H1 (cell line): Measurements from ENCODE around the gene SNX15. TPM values are rescaled to one million over a fixed set of nuclear protein-coding genes. Genes with fewer than 3 reads are reported as not detected.

Source experiments
- CTCF ChIA-PET: fragments of 300-600 bp; sonication (Branson Sonifier 250); formaldehyde crosslinking; loops from one replicate; lab custom pipeline; 2021; ENCODE audit not compliant: partially characterized antibody; lab: Charles Lee
- POLR2A ChIA-PET: fragments of 300-600 bp; sonication (Branson Sonifier 250); formaldehyde crosslinking; loops from one replicate; lab custom pipeline; 2021; ENCODE audit warnings: inconsistent platforms; ENCODE audit not compliant: partially characterized antibody; lab: Charles Lee
- DNase-seq, 2 experiments: peaks; one replicate each; pipeline versions ENCODE4 v3.0.0 to v3.0.0-alpha.2; 2010 to 2022; ENCODE audit warnings: low spot score in 2 of 2, low read depth in 1 of 2, mixed read lengths in 1 of 2
- FAIRE-seq: peaks from 2 replicates; lab custom pipeline; 2011; peaks lifted over from hg19 to GRCh38; lab: Jason Lieb, UNC
- H2AFZ ChIP-seq: 2 replicates; pipeline ENCODE4 v1.8.1; 2012; ENCODE audit warnings: low read length, inconsistent platforms
- H2AK5ac ChIP-seq: 2 replicates; pipeline ENCODE4 v1.6.1; 2013; ENCODE audit warnings: low read depth, low read length
- H2BK120ac ChIP-seq: replicated peaks from 2 replicates; pipeline ENCODE3; 2013; ENCODE audit warnings: low read depth, low read length, inconsistent platforms
- H2BK12ac ChIP-seq: 2 replicates; pipeline ENCODE4 v1.6.1; 2013; ENCODE audit warnings: low read depth, low read length
- H2BK15ac ChIP-seq: 2 replicates; pipeline ENCODE4 v1.6.1; 2013; ENCODE audit warnings: low read length
- H2BK20ac ChIP-seq: 2 replicates; pipeline ENCODE4 v1.6.1; 2013; ENCODE audit warnings: low read length
- H2BK5ac ChIP-seq: 2 replicates; pipeline ENCODE4 v1.6.1; 2013; ENCODE audit warnings: low read depth, low read length
- H3K14ac ChIP-seq: 2 replicates; pipeline ENCODE4 v1.6.1; 2013; ENCODE audit warnings: inconsistent platforms; ENCODE audit not compliant: insufficient read length
- H3K18ac ChIP-seq: 2 replicates; pipeline ENCODE4 v1.6.1; 2013; ENCODE audit warnings: low read length; ENCODE audit errors: extremely low read depth
- H3K23ac ChIP-seq: 2 replicates; pipeline ENCODE4 v1.6.1; 2013; ENCODE audit warnings: inconsistent platforms; ENCODE audit not compliant: insufficient read length
- H3K23me2 ChIP-seq: 2 replicates; pipeline ENCODE4 v1.6.1; 2013; ENCODE audit warnings: low read depth, low read length
- H3K27ac ChIP-seq: 2 replicates; pipeline ENCODE4 v1.6.1; 2011; ENCODE audit warnings: low read depth, low read length, inconsistent platforms
- H3K27me3 ChIP-seq, 4 experiments: replicated peaks in 1 of 4; 1 replicate in 1 of 4; 2 replicates in 3 of 4; pipeline versions ENCODE4 v1.6.1 to v1.8.1; 2011 to 2013; ENCODE audit warnings: low read length in 3 of 4, mild to moderate bottlenecking in 3 of 4, inconsistent platforms in 2 of 4, mixed read lengths in 2 of 4, moderate library complexity in 1 of 4; ENCODE audit not compliant: control insufficient read depth in 3 of 4, insufficient read depth in 3 of 4; ENCODE audit errors: extremely low read depth in 1 of 4
- H3K36me3 ChIP-seq, 4 experiments: 2 replicates each; pipeline versions ENCODE4 v1.6.1 to v1.8.1; 2011 to 2013; ENCODE audit warnings: mild to moderate bottlenecking in 4 of 4, low read length in 3 of 4, moderate library complexity in 2 of 4, control low read depth in 1 of 4, inconsistent platforms in 1 of 4; ENCODE audit not compliant: insufficient read depth in 4 of 4, control insufficient read depth in 2 of 4
- H3K4ac ChIP-seq: replicated peaks from 2 replicates; pipeline ENCODE3; 2013; ENCODE audit warnings: low read length, low read depth, mixed read lengths, inconsistent platforms; ENCODE audit not compliant: insufficient read length
- H3K4me1 ChIP-seq, 4 experiments: replicated peaks in 1 of 4; 1 replicate in 1 of 4; 2 replicates in 3 of 4; pipeline versions ENCODE4 v1.6.1 to v1.8.1; 2011 to 2013; ENCODE audit warnings: low read length in 3 of 4, inconsistent platforms in 2 of 4, mixed read lengths in 1 of 4; ENCODE audit not compliant: insufficient read depth in 4 of 4, control insufficient read depth in 3 of 4
- H3K4me2 ChIP-seq, 2 experiments: 2 replicates each; pipeline versions ENCODE4 v1.6.1 to v1.8.1; 2011 to 2013; ENCODE audit warnings: low read depth in 2 of 2, low read length in 2 of 2, control low read depth in 1 of 2, inconsistent platforms in 1 of 2, mild to moderate bottlenecking in 1 of 2; ENCODE audit not compliant: insufficient read depth in 1 of 2
- H3K4me3 ChIP-seq, 4 experiments: fragments of 200-600, 300-600 bp in 1 of 4; sonication (generic), shearing (Covaris generic), sonication (Bioruptor Twin) in 1 of 4; 2 replicates each; pipeline versions ENCODE4 v1.5.1 to v1.8.1; 2011 to 2016; ENCODE audit warnings: low read length in 4 of 4, low read depth in 3 of 4, control low read depth in 2 of 4, inconsistent platforms in 2 of 4, mild to moderate bottlenecking in 2 of 4, mixed read lengths in 1 of 4, moderate library complexity in 1 of 4; ENCODE audit not compliant: insufficient read depth in 2 of 4; ENCODE audit errors: extremely low read depth in 1 of 4
- H3K56ac ChIP-seq: replicated peaks from 2 replicates; pipeline ENCODE3; 2013; ENCODE audit warnings: low read depth, mild to moderate bottlenecking, mixed read lengths, low read length, inconsistent platforms; ENCODE audit not compliant: insufficient read length
- H3K79me1 ChIP-seq: 2 replicates; pipeline ENCODE4 v1.6.1; 2013; ENCODE audit warnings: low read depth, low read length, control low read depth
- H3K79me2 ChIP-seq, 2 experiments: 2 replicates each; pipeline versions ENCODE4 v1.6.1 to v1.8.1; 2012 to 2013; ENCODE audit warnings: low read length in 2 of 2, mild to moderate bottlenecking in 2 of 2, inconsistent platforms in 1 of 2; ENCODE audit not compliant: insufficient read depth in 2 of 2, control insufficient read depth in 1 of 2
- H3K9ac ChIP-seq, 4 experiments: replicated peaks in 1 of 4; 1 replicate in 1 of 4; 2 replicates in 3 of 4; pipeline versions ENCODE4 v1.6.1 to v1.8.1; 2011 to 2013; ENCODE audit warnings: low read depth in 3 of 4, low read length in 3 of 4, control low read depth in 2 of 4, mild to moderate bottlenecking in 2 of 4, moderate library complexity in 2 of 4, inconsistent platforms in 1 of 4; ENCODE audit errors: extremely low read depth in 1 of 4
- H3K9me3 ChIP-seq, 2 experiments: 2 replicates each; pipeline versions ENCODE4 v1.6.1 to v1.8.1; 2012 to 2013; ENCODE audit warnings: mild to moderate bottlenecking in 2 of 2, moderate library complexity in 2 of 2, control low read depth in 1 of 2, inconsistent platforms in 1 of 2, low read depth in 1 of 2, low read length in 1 of 2, mixed read lengths in 1 of 2; ENCODE audit not compliant: insufficient read depth in 2 of 2
- H4K20me1 ChIP-seq, 2 experiments: replicated peaks in 1 of 2; 2 replicates each; pipeline versions ENCODE3 to v1.8.1; 2011 to 2013; ENCODE audit warnings: inconsistent platforms in 2 of 2, low read length in 2 of 2, mild to moderate bottlenecking in 1 of 2; ENCODE audit not compliant: insufficient read depth in 2 of 2, control insufficient read depth in 1 of 2
- H4K5ac ChIP-seq: 2 replicates; pipeline ENCODE4 v1.6.1; 2013; ENCODE audit warnings: low read length, low read depth, mixed read lengths, inconsistent platforms; ENCODE audit not compliant: insufficient read length
- H4K8ac ChIP-seq: 2 replicates; pipeline ENCODE4 v1.8.0; 2013; ENCODE audit warnings: mild to moderate bottlenecking, moderate library complexity, low read length, inconsistent platforms; ENCODE audit not compliant: insufficient read depth; ENCODE audit errors: extremely low read depth
- H4K91ac ChIP-seq: replicated peaks from 2 replicates; pipeline ENCODE3; 2013; ENCODE audit warnings: low read length, mixed read lengths, inconsistent platforms; ENCODE audit not compliant: insufficient read length
- BCL11A ChIP-seq, 2 experiments: IDR thresholded peaks; one replicate each; pipeline ENCODE4 v1.6.1; 2011; ENCODE audit warnings: low read depth in 2 of 2, low read length in 2 of 2, mild to moderate bottlenecking in 2 of 2
- CTBP2 ChIP-seq: IDR thresholded peaks from 2 replicates; pipeline ENCODE4 v1.7.0; 2011; ENCODE audit warnings: borderline replicate concordance, mild to moderate bottlenecking, moderate library complexity, mixed read lengths, low read length; ENCODE audit not compliant: insufficient read depth, insufficient read length
- FOSL1 ChIP-seq: IDR thresholded peaks from 2 replicates; pipeline ENCODE4 v1.6.1; 2011; ENCODE audit warnings: mild to moderate bottlenecking, low read depth, low read length, moderate library complexity; ENCODE audit not compliant: insufficient read depth
- KDM4A ChIP-seq: IDR thresholded peaks from one replicate; pipeline ENCODE4 v1.7.1; 2012; ENCODE audit warnings: low read depth, mild to moderate bottlenecking, moderate library complexity, low read length, inconsistent platforms; ENCODE audit not compliant: severe bottlenecking
- MAFK ChIP-seq: IDR thresholded peaks from 2 replicates; pipeline ENCODE4 v1.6.1; 2012; ENCODE audit warnings: low read depth, mild to moderate bottlenecking, improper control_type of control experiment, low read length
- POLR2AphosphoS5 ChIP-seq: IDR thresholded peaks from 2 replicates; pipeline ENCODE4 v1.6.1; 2011; ENCODE audit warnings: low read depth, low read length
- RFX5 ChIP-seq: IDR thresholded peaks from 2 replicates; pipeline ENCODE4 v1.6.1; 2011; ENCODE audit warnings: low read depth, low read length, improper control_type of control experiment, borderline replicate concordance
- SP1 ChIP-seq: IDR thresholded peaks from 2 replicates; pipeline ENCODE4 v1.6.1; 2011; ENCODE audit warnings: low read depth, low read length
- TEAD4 ChIP-seq: IDR thresholded peaks from 2 replicates; pipeline ENCODE4 v1.6.1; 2012; ENCODE audit warnings: low read depth, low read length, inconsistent platforms, mixed read lengths
- WGBS, 2 experiments: shearing (Covaris generic) in 1 of 2; methylation state at CpG; one replicate each; pipeline versions ENCODE4 v1.1.6 to v1.1.7; 2013 to 2015; ENCODE audit warnings: low lambda C conversion rate in 2 of 2, mixed read lengths in 2 of 2, inconsistent platforms in 1 of 2, low coverage in 1 of 2, missing lambda C conversion rate in 1 of 2; ENCODE audit not compliant: insufficient replicate concordance in 2 of 2, insufficient coverage in 1 of 2, insufficient read length in 1 of 2; ENCODE audit errors: extremely low coverage in 1 of 2, missing lambda C conversion rate in 1 of 2; 5-methylcytosine and 5-hydroxymethylcytosine counted together
- polyA plus RNA-seq, 7 experiments: library from polyadenylated mRNA; depleted of rRNA in 3 of 7; stranded (reverse) in 5 of 7; unstranded in 2 of 7; fragments of >200 nt in 5 of 7; fragments of 200-250 nt in 2 of 7; gene quantifications; 1 replicate in 5 of 7; 2 replicates in 1 of 7; 4 replicates in 1 of 7; pipeline versions ENCODE4 v1.2.1 to v1.2.3, GENCODE V29; 2011 to 2013; ENCODE audit warnings: missing spikeins in 2 of 7, mixed read lengths in 2 of 7
- total RNA-seq: library from RNA; stranded (reverse); fragmentation: NEBNext Ultra II Directional; extraction: Animal tissue kit (Norgen Biotek cat#: 25700); gene quantifications from 2 replicates; pipeline ENCODE4 v1.2.1, GENCODE V29; 2021

SNX15 gene
- total and polyA plus RNA-seq, 2 of the 8 experiments (the other 6 are each of a cell fraction or from before 2014, with no cell fraction given) = 13.0 to 18.3 TPM

DNA sequence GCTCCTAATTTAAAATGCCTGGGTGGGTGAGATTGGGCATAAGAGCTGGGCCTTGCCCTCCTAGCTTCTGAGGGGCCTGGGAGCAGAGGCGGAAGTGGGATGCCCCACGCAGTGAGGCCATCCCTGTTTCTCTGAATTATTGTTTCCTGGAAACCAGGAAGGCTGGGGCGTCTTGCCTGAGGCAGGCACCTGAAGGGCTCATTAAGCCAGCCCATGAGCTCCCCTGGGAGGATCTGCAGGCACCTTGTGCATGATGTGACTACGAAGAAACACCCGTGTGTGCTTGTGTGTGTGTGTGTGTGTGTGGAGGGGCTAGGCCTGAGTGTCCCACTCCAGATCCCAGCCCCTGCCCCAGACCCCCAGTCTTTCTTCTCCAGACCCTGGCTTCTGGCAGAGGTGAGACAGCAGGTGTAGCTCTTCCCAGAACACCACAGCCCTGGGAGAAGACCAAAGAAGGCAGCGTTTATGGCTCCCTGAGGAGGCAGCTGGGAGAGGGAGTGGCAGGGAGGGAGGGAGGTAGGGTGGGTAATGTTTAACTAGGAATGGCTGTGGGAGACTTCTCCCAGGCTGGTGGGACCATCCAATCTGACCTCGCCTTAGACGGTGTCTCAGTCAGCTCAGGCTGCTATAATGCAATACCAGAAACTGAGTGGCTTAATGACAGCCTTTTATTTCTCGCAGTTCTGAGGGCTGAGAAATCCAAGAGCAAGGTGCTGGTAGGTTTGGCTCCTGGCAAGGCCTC, 28.4 kb upstream of the SNX15 start:
- Histone ChIP-seq H2BK20ac (no peak overlapping the region), H2BK5ac (no peak overlapping the region), H3K4me3 (no peak overlapping the region), H3K27ac (no peak overlapping the region), H3K23ac (no peak overlapping the region), H3K36me3 (no peaks in the 10 kb centered on the region), H3K18ac (no peak overlapping the region), H3K9ac (no peak overlapping the region), H2BK12ac (no peak overlapping the region), H3K4ac (no peak overlapping the region), H3K4me2 (no peak overlapping the region), H3K79me1 (no peaks in the 10 kb centered on the region), H4K5ac (no peak overlapping the region), H4K20me1 (no peaks in the 10 kb centered on the region), H3K4me1 (peaks cover 0 to 9% (median 1%) of the 10 kb centered on the region in 4 experiments; a peak in 2 of 7 replicates), H2AFZ (no peak overlapping the region), H3K9me3 (no peaks in the 10 kb centered on the region), H3K79me2 (no peaks in the 10 kb centered on the region), H3K23me2 (no peaks in the 10 kb centered on the region), H2BK120ac (no peak overlapping the region), H3K27me3 (no peaks in the 10 kb centered on the region), H2AK5ac (no peak overlapping the region), H4K8ac (no peak overlapping the region), H3K14ac (no peak overlapping the region), H2BK15ac (no peak overlapping the region), H4K91ac (no peak overlapping the region), H3K56ac (no peak overlapping the region)
- DNase-seq = no peak
- 80% methylated on average over 9 of the region's 9 CpGs; no CpG with 5 or more reads in 1 of the 2 experiments for WGBS, 2 experiments
- ChIA-PET POLR2A (interaction anchor here (0.9 to 2.8 kb wide), 4 partner anchors 14 to 220 kb away, joined by 3 to 20 read pairs (median 5); partner anchors contain the start of genes ARL2, PPP2R5B and SF1), CTCF (interaction anchor here (0.6 to 6.1 kb wide), 9 partner anchors 15 to 150 kb away, joined by 3 to 65 read pairs (median 5); partner anchors contain the start of genes ARL2 and SNX15)
- no peak for FAIRE-seq
- TF ChIP-seq TEAD4 (no peak), SP1 (no peak), POLR2AphosphoS5 (no peak), RFX5 (no peak), KDM4A (no peak), CTBP2 (no peak), FOSL1 (no peak), MAFK (no peak), BCL11A (IDR thresholded peaks at IDR 0.05; ENCODE audit: low read depth in 2 of 2, low read length in 2 of 2) (no peak)
